ENCODE data around the gene KAZN. TPM values are rescaled to one million over a fixed set of nuclear protein-coding genes. Genes with fewer than 3 reads are reported as not detected.

The KAZN gene
- polyA plus RNA-seq, 1 donor from 2014 or later: 20.6 TPM

DNA sequence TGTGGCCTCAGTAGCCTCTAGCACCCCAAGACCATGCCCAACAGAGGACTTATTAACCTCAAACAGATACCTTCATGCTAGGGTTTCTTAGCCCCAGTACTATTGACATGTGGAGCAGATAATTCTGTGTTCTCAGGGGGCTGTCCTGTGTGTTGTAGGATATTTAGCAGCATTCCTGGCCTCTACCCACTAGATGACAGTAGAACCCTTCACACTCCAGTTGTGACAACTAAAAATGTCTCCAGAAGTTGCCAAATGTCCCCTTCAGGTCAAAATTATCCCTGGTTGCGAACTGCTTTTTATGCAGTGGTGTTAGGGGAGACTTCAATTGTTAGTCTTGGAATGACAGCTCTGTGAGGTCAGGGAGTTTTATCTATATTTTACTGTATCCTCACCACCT, 8.1 kb downstream of the KAZN start:
- Histone ChIP-seq H3K9ac (ENCODE audit: low read length) (no peak overlapping the region), H3K9me2 (ENCODE audit: insufficient read depth, low read length) (no peaks in the 10 kb centered on the region), H3K9me3 (ENCODE audit: low read length) (no peaks in the 10 kb centered on the region), H3K79me2 (replicated peaks; ENCODE audit: insufficient read depth, low read length) (peaks cover 67% of the 10 kb centered on the region), H2AFZ (ENCODE audit: low read depth, low read length) (no peak overlapping the region), H4K20me1 (ENCODE audit: insufficient read depth) (no peaks in the 10 kb centered on the region), H3K4me3 (ENCODE audit: low read length) (no peak overlapping the region), H3K36me3 (ENCODE audit: insufficient read depth, low read length) (peaks cover 4% of the 10 kb centered on the region), H3K27me3 (ENCODE audit: insufficient read depth, low read depth, low read length) (no peaks in the 10 kb centered on the region), H3F3A (ENCODE audit: insufficient read depth, low read length, poor library complexity, severe bottlenecking) (no peaks in the 10 kb centered on the region), H3K27ac (ENCODE audit: low read length) (no peak overlapping the region), H3K4me2 (ENCODE audit: low read length) (no peak overlapping the region)
- TF ChIP-seq TAF1 (IDR thresholded peaks at IDR 0.05; ENCODE audit: low read depth) (no peak), POLR2AphosphoS5 (IDR thresholded peaks at IDR 0.05) (no peak), EZH2 (IDR thresholded peaks at IDR 0.05; ENCODE audit: borderline replicate concordance, insufficient read depth, low read length, poor library complexity, severe bottlenecking) (no peak), MXI1 (conservative IDR thresholded peaks at IDR 0.05; ENCODE audit: poor library complexity, severe bottlenecking) (no peak), EP300 (conservative IDR thresholded peaks at IDR 0.05; ENCODE audit: poor library complexity, severe bottlenecking) (no peak), RAD21 (conservative IDR thresholded peaks at IDR 0.05) (peak; percentile 54), SMC3 (conservative IDR thresholded peaks at IDR 0.05; ENCODE audit: poor library complexity) (peak; percentile 39)
- TF ChIP-seq, protein P1, sequence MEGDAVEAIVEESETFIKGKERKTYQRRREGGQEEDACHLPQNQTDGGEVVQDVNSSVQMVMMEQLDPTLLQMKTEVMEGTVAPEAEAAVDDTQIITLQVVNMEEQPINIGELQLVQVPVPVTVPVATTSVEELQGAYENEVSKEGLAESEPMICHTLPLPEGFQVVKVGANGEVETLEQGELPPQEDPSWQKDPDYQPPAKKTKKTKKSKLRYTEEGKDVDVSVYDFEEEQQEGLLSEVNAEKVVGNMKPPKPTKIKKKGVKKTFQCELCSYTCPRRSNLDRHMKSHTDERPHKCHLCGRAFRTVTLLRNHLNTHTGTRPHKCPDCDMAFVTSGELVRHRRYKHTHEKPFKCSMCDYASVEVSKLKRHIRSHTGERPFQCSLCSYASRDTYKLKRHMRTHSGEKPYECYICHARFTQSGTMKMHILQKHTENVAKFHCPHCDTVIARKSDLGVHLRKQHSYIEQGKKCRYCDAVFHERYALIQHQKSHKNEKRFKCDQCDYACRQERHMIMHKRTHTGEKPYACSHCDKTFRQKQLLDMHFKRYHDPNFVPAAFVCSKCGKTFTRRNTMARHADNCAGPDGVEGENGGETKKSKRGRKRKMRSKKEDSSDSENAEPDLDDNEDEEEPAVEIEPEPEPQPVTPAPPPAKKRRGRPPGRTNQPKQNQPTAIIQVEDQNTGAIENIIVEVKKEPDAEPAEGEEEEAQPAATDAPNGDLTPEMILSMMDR (IDR thresholded peaks at IDR 0.05; ENCODE audit: poor library complexity, severe bottlenecking): peak; percentile 49
- TF ChIP-seq, protein P2, sequence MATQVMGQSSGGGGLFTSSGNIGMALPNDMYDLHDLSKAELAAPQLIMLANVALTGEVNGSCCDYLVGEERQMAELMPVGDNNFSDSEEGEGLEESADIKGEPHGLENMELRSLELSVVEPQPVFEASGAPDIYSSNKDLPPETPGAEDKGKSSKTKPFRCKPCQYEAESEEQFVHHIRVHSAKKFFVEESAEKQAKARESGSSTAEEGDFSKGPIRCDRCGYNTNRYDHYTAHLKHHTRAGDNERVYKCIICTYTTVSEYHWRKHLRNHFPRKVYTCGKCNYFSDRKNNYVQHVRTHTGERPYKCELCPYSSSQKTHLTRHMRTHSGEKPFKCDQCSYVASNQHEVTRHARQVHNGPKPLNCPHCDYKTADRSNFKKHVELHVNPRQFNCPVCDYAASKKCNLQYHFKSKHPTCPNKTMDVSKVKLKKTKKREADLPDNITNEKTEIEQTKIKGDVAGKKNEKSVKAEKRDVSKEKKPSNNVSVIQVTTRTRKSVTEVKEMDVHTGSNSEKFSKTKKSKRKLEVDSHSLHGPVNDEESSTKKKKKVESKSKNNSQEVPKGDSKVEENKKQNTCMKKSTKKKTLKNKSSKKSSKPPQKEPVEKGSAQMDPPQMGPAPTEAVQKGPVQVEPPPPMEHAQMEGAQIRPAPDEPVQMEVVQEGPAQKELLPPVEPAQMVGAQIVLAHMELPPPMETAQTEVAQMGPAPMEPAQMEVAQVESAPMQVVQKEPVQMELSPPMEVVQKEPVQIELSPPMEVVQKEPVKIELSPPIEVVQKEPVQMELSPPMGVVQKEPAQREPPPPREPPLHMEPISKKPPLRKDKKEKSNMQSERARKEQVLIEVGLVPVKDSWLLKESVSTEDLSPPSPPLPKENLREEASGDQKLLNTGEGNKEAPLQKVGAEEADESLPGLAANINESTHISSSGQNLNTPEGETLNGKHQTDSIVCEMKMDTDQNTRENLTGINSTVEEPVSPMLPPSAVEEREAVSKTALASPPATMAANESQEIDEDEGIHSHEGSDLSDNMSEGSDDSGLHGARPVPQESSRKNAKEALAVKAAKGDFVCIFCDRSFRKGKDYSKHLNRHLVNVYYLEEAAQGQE (IDR thresholded peaks at IDR 0.05; ENCODE audit: borderline replicate concordance): no peak

DNA sequence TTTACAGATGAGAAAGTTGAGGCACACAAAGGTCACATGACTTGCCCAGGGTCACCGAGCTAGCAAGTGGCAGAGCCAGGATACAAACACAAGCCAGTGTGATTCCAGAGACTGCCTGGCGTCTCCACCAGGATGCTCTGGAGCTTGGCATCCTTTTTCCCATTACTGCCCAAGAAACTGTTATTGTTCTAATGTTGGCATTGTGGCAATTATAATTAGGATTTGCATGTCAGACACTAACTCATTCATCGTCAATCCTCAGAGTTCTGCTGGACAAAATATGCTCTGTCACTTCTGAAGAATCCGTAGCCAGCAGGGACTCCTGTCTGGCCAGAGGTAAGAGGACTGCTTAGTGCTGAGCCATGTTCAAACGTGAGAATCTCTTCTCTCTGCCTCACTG, 8.8 kb downstream of the KAZN start:
- Histone ChIP-seq H3K9me2 (ENCODE audit: insufficient read depth, low read length) (no peaks in the 10 kb centered on the region), H3F3A (ENCODE audit: insufficient read depth, low read length, poor library complexity, severe bottlenecking) (no peaks in the 10 kb centered on the region), H3K36me3 (ENCODE audit: insufficient read depth, low read length) (peaks cover 4% of the 10 kb centered on the region), H3K9ac (ENCODE audit: low read length) (no peak overlapping the region), H3K9me3 (ENCODE audit: low read length) (no peaks in the 10 kb centered on the region), H3K27me3 (ENCODE audit: insufficient read depth, low read depth, low read length) (no peaks in the 10 kb centered on the region), H3K4me3 (ENCODE audit: low read length) (no peak overlapping the region), H4K20me1 (ENCODE audit: insufficient read depth) (no peaks in the 10 kb centered on the region), H3K79me2 (replicated peaks; ENCODE audit: insufficient read depth, low read length) (peaks cover 67% of the 10 kb centered on the region), H2AFZ (ENCODE audit: low read depth, low read length) (no peak overlapping the region), H3K4me2 (ENCODE audit: low read length) (no peak overlapping the region), H3K27ac (ENCODE audit: low read length) (no peak overlapping the region)
- TF ChIP-seq, protein P2 (IDR thresholded peaks at IDR 0.05; ENCODE audit: borderline replicate concordance): no peak
- TF ChIP-seq TAF1 (IDR thresholded peaks at IDR 0.05; ENCODE audit: low read depth) (no peak), SMC3 (conservative IDR thresholded peaks at IDR 0.05; ENCODE audit: poor library complexity) (no peak), POLR2AphosphoS5 (IDR thresholded peaks at IDR 0.05) (no peak), EZH2 (IDR thresholded peaks at IDR 0.05; ENCODE audit: borderline replicate concordance, insufficient read depth, low read length, poor library complexity, severe bottlenecking) (no peak), MXI1 (conservative IDR thresholded peaks at IDR 0.05; ENCODE audit: poor library complexity, severe bottlenecking) (no peak), EP300 (conservative IDR thresholded peaks at IDR 0.05; ENCODE audit: poor library complexity, severe bottlenecking) (no peak)
- TF ChIP-seq, protein P1 (IDR thresholded peaks at IDR 0.05; ENCODE audit: poor library complexity, severe bottlenecking): no peak
